Activated CD4-positive, alpha-beta T cell treated with anti-CD3 and anti-CD28 coated beads for 24 hours (primary cell): Measurements from ENCODE around the gene PLA2G2F.
A peak's percentile ranks its signal among the peaks of the same experiment; 100 is the strongest.

Experiments used
- DNase-seq, 2 donors: peaks; one replicate each; pipeline ENCODE4 v3.0.0-alpha.2; 2020; ENCODE audit warnings: low read depth in 2 of 2

The PLA2G2F gene, protein sequence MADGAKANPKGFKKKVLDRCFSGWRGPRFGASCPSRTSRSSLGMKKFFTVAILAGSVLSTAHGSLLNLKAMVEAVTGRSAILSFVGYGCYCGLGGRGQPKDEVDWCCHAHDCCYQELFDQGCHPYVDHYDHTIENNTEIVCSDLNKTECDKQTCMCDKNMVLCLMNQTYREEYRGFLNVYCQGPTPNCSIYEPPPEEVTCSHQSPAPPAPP

DNA sequence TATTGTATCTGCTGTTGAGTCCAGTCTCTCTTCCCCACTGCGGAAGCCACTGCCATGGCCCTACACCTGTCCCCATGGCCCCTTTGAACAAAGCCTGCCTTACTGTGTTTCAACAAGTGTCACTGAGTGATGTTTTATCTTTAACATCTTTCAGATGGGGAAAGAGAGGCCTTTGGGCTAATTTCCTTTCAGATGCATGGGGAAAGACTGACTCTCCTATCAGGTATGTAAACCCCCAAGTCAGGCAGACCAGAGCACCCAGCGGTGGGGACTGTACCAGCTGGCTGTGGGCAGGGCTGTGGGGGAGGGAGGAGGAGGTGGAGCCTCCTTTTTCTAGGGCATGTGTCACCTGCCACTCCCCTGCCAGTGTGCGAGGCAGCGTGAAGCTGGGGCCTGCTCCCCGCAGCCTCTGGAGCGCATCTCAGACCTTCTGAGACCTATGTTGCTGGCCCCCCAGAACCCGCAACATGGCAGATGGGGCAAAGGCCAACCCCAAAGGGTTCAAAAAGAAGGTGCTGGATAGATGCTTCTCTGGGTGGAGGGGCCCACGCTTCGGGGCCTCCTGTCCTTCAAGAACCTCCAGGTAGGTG is at the start of gene PLA2G2F:
Gene PLA2G2F (plus strand): TSS at position 363 of the 590 bp plus-strand sequence. CDS start 105 bp downstream, at position 468.
- DNase-seq, result no peak

GRCh38 chr1:20089328-20090077 is 49.6 kb upstream of the PLA2G2F start:
- DNase-seq, result no peak

- DNase-seq, result no peak
These were observed 49.0 kb upstream of the PLA2G2F start for GRCh38 chr1:20090119-20090518.

- DNase-seq, result no peak
These were observed 48.5 kb upstream of the PLA2G2F start for GRCh38 chr1:20090641-20091040.

DNA sequence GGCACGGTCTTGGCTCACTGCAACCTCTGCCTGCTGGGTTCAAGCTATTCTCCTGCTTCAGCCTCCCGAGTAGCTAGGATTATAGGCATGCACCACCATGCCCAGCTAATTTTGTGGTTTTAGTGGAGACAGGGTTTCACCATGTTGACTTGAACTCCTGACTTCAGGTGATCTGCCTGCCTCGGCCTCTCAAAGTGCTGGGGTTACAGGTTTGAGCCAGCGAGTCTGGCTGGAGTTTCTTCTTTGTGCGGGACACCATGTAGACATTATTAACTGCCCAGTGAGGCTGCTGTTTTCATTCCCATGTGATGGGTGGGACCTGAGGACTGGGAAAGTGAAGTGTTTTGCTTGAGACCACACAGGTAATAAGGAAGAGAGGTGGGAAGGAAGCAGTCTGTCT is 45.8 kb upstream of the PLA2G2F start:
- no peak for DNase-seq

- no peak for DNase-seq
These were observed 45.2 kb upstream of the PLA2G2F start for GRCh38 chr1:20093940-20094391.

- no peak for DNase-seq
These were observed 43.3 kb upstream of the PLA2G2F start for GRCh38 chr1:20095564-20096434.

- no peak for DNase-seq
These were observed 42.2 kb upstream of the PLA2G2F start for GRCh38 chr1:20096840-20097447.

- DNase-seq, result no peak
These were observed 39.6 kb upstream of the PLA2G2F start for GRCh38 chr1:20099533-20099932.

DNA sequence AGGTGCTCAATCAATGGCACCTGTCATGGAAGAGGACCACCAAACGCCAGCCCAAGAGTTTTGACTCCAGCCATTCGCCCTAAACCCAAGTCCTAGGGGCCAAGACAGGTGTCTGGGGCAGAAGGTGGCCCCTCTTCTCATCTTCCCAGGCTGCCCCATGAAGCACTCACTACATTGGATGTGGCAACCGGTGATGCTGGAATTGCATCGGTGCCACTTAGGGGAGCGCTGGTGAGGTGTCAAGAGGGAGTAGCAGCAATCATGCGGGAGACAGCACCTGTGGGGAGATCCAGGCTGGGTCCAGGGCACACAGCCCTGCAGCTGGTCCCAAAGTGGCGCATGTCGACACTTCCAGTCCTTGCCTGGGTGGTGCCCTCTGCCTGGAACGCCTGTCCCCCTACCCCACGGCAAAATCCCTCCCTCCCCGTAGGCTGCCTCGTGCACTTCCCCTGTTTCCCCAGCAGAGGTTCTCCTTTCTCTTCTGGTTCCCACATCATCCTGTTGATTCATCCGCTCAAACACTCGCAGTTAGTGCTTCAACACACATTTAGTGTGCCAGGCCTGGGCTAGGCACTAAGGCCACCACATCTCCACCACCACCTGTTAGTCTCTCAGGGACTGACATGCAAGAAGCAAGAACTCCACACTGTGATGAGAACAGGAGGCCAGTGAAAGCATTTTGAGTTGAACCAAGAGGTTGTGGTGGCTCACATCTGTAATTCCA is 38.3 kb upstream of the PLA2G2F start:
- peak; percentile 14 to 16 for DNase-seq

GRCh38 chr1:20102875-20103274 is 36.2 kb upstream of the PLA2G2F start:
- no peak for DNase-seq

DNA sequence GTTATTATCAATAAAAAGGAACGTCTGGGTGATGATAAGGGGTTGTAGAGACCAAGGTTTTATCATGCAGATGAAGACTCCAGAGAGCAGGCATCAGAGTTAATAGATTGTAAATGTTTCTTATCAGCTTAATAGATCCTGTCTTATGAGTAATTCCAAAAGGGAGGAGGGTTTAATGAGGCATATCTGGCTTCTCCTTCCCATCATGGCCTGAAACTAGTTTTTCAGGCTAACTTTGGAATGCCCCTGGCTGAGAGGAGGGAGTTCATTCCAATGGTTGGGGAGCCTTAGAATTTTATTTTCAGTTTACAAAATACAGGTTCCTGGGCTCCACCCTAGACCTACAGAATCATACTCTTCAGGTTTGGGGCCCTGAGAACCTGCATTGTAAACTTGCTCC is 33.3 kb upstream of the PLA2G2F start:
- no peak for DNase-seq

DNA sequence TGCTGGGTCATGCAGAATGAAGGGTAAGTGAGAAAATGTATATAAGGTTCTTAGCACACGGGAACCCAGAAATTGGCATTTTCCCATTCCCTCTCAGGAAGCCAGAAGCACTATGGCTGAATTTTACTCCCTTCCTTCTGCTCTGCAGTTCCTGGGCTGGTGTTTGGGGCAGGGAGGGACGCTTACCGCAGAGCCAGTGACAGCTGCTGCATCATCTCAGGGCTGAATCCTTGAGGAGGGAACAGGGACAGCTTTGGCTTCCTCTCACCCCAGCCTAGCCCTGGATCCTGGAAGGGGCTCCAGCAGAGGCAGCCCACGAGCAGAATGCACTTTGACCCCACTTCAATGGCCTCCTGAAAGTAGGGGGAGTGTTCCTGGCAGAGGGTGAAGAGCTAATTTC is 31.8 kb upstream of the PLA2G2F start:
- no peak for DNase-seq

GRCh38 chr1:20107796-20108195 is 31.3 kb upstream of the PLA2G2F start:
- no peak for DNase-seq

GRCh38 chr1:20108366-20109123 is 30.6 kb upstream of the PLA2G2F start:
- DNase-seq, result no peak

- no peak for DNase-seq
These were observed 29.8 kb upstream of the PLA2G2F start for GRCh38 chr1:20109223-20109856.

GRCh38 chr1:20110679-20111078 is 28.4 kb upstream of the PLA2G2F start:
- no peak for DNase-seq

- DNase-seq, result no peak
These were observed 27.7 kb upstream of the PLA2G2F start for GRCh38 chr1:20111452-20111851.

DNA sequence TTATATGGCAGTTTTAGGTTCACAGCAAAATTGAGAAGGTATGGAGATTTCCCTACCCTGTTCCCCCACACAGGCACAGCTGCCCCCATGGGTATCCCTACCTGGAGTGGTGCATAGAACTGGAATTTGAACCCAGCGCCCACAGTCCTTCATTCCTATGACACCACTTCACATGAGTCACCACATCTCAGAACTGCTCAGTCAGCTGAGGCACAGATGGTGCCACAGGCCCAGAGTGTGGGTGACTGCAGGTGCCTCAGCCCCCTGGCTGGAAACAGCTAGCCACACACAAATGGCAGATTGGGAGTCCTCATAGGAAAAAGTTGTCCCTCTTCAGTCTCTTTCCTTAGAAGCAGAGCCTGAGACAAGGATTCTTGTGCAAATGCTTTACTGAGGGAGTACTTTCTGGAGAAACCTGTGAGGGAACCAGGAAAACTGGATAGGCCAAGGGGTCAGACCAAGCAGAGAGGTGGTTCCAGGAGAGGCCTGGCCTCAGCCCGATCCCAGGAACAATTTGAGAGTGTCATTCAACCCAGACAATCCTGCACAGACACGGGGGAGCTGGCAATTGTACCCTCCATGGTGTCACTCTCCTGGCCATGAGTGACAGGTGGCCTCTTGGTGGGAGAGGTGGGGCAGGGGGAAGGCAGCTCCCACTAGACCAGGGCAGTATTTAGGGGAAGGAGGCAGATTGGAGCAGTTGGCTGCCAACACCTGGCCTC is 26.7 kb upstream of the PLA2G2F start:
- no peak for DNase-seq
